Mucosa of rectum (tissue), 2 donors: Measurements from ENCODE around the gene TBC1D22A.

ENCODE experiments used
- H3K27ac ChIP-seq, 2 donors: one replicate each; pipeline ENCODE4 v1.7.0; 2013; ENCODE audit warnings: inconsistent platforms in 2 of 2, low read depth in 2 of 2, low read length in 2 of 2
- H3K27me3 ChIP-seq, 2 donors: one replicate each; pipeline ENCODE4 v1.7.0; 2013; ENCODE audit warnings: low read length in 2 of 2; ENCODE audit not compliant: control insufficient read depth in 2 of 2, insufficient read depth in 2 of 2
- H3K36me3 ChIP-seq, 2 donors: one replicate each; pipeline ENCODE4 v1.7.0; 2013; ENCODE audit warnings: low read length in 2 of 2; ENCODE audit not compliant: control insufficient read depth in 2 of 2, insufficient read depth in 2 of 2
- H3K4me1 ChIP-seq, 2 donors: one replicate each; pipeline ENCODE4 v1.7.0; 2013; ENCODE audit warnings: low read length in 2 of 2, mild to moderate bottlenecking in 1 of 2; ENCODE audit not compliant: control insufficient read depth in 2 of 2, insufficient read depth in 2 of 2
- H3K4me3 ChIP-seq, 2 donors: one replicate each; pipeline ENCODE4 v1.7.0; 2013; ENCODE audit warnings: low read length in 2 of 2
- H3K9ac ChIP-seq, 2 donors: one replicate each; pipeline ENCODE4 v1.7.0; 2013; ENCODE audit warnings: low read length in 2 of 2, low read depth in 1 of 2, mild to moderate bottlenecking in 1 of 2
- H3K9me3 ChIP-seq, 2 donors: one replicate each; pipeline ENCODE4 v1.7.0; 2013; ENCODE audit warnings: low read length in 2 of 2; ENCODE audit not compliant: control insufficient read depth in 2 of 2
- donor health status: healthy.
- donor health status: Normal muscosa, but diverticular disease.

TBC1D22A gene

GRCh38 chr22:47205081-47205491 is 442.6 kb downstream of the TBC1D22A start:
- Histone ChIP-seq H3K27me3 (no peaks in the 10 kb centered on the region), H3K36me3 (no peaks in the 10 kb centered on the region), H3K4me1 (no peaks in the 10 kb centered on the region), H3K4me3 (no peak overlapping the region), H3K9me3 (no peaks in the 10 kb centered on the region), H3K9ac (no peak overlapping the region), H3K27ac (no peak overlapping the region)

DNA sequence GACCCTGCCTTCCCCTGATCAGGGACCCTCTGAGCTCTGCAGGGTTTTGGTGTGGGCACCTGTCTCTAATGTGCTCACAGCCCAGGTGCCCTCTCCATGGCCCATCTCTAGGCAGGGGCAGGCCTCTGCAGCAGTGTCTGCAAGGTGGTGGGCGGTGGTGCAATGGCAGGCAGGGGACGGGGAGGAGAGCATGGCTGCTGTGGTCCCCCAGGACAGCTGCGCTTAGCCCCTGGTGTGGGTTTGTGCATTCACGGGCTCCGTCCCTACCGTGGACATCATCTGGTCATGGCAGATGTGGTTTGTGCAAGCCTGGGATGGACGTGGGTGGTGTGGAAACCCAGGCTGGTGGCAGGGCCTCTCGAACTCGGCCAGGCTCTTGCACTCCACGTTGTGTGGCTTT is 443.1 kb downstream of the TBC1D22A start:
- no peaks in the 10 kb centered on the region for H3K27me3 ChIP-seq
- H3K36me3 ChIP-seq, result no peaks in the 10 kb centered on the region
- H3K9ac ChIP-seq, result no peak overlapping the region
- no peaks in the 10 kb centered on the region for H3K9me3 ChIP-seq
- H3K27ac ChIP-seq, result no peak overlapping the region
- no peaks in the 10 kb centered on the region for H3K4me1 ChIP-seq
- no peak overlapping the region for H3K4me3 ChIP-seq

GRCh38 chr22:47206164-47206563 is 443.7 kb downstream of the TBC1D22A start:
- Histone ChIP-seq H3K9me3 (no peaks in the 10 kb centered on the region), H3K27me3 (no peaks in the 10 kb centered on the region), H3K9ac (no peak overlapping the region), H3K36me3 (no peaks in the 10 kb centered on the region), H3K4me1 (no peaks in the 10 kb centered on the region), H3K4me3 (no peak overlapping the region), H3K27ac (no peak overlapping the region)

- no peak overlapping the region for H3K4me3 ChIP-seq
- no peak overlapping the region for H3K9ac ChIP-seq
- no peaks in the 10 kb centered on the region for H3K9me3 ChIP-seq
- H3K27ac ChIP-seq, result no peak overlapping the region
- no peaks in the 10 kb centered on the region for H3K4me1 ChIP-seq
- no peaks in the 10 kb centered on the region for H3K36me3 ChIP-seq
- H3K27me3 ChIP-seq, result no peaks in the 10 kb centered on the region
Measured at GRCh38 chr22:47206666-47207218, 444.3 kb downstream of the TBC1D22A start.

GRCh38 chr22:47207387-47207786 is 444.9 kb downstream of the TBC1D22A start:
- Histone ChIP-seq H3K36me3 (no peaks in the 10 kb centered on the region), H3K4me3 (no peak overlapping the region), H3K27me3 (no peaks in the 10 kb centered on the region), H3K9ac (no peak overlapping the region), H3K4me1 (no peaks in the 10 kb centered on the region), H3K27ac (no peak overlapping the region), H3K9me3 (no peaks in the 10 kb centered on the region)

GRCh38 chr22:47207846-47208554 is 445.6 kb downstream of the TBC1D22A start:
- Histone ChIP-seq H3K27me3 (no peaks in the 10 kb centered on the region), H3K36me3 (no peaks in the 10 kb centered on the region), H3K27ac (no peak overlapping the region), H3K9ac (no peak overlapping the region), H3K4me1 (no peaks in the 10 kb centered on the region), H3K9me3 (no peaks in the 10 kb centered on the region), H3K4me3 (no peak overlapping the region)

DNA sequence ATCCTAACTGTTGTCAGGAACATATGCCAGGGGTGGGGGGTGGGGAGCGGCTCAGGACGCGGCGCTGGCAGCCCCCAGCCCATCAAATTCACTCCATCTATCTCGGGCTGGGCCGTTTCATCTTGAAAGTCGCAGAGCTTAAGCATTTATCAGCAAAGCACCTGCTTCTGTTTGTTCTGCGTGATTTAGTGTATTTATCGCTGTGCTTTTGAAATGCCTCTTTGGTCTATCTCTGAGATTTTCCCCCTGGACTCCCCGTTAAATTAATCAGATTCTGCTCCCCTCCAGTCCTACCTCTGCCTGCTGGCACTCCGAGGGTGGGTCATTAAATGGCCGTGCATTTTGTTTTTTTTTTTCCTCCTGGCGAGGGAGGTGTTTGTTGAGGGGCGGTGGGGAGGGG is 446.2 kb downstream of the TBC1D22A start:
- Histone ChIP-seq H3K27me3 (no peaks in the 10 kb centered on the region), H3K4me3 (no peak overlapping the region), H3K27ac (no peak overlapping the region), H3K9me3 (no peaks in the 10 kb centered on the region), H3K4me1 (no peaks in the 10 kb centered on the region), H3K9ac (no peak overlapping the region), H3K36me3 (no peaks in the 10 kb centered on the region)

DNA sequence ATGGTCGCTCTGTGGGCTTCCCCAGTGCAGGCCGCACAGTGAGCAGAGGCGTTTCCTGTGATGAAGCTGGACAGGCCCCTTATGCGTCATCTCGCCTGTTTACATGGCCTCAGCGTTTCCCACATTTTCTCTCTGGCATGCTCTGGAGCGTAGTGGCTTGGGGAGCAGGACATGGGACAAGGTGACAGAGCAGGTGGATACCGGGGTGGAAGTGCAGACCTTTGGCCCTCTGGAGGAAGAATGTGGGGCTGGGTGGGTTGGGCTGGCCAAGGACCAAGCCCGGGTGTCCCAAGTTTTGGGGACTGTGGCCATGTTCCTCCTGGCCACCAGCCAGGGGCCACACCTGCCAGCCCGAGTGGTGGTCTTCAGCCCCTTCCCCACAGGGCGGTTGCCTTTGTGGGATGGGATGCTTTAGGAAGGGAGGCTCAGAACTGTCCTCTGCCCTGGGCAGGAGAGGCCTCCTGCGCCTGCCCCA is 446.6 kb downstream of the TBC1D22A start:
- Histone ChIP-seq H3K4me1 (no peaks in the 10 kb centered on the region), H3K9ac (no peak overlapping the region), H3K4me3 (no peak overlapping the region), H3K36me3 (no peaks in the 10 kb centered on the region), H3K9me3 (no peaks in the 10 kb centered on the region), H3K27ac (no peak overlapping the region), H3K27me3 (no peaks in the 10 kb centered on the region)

DNA sequence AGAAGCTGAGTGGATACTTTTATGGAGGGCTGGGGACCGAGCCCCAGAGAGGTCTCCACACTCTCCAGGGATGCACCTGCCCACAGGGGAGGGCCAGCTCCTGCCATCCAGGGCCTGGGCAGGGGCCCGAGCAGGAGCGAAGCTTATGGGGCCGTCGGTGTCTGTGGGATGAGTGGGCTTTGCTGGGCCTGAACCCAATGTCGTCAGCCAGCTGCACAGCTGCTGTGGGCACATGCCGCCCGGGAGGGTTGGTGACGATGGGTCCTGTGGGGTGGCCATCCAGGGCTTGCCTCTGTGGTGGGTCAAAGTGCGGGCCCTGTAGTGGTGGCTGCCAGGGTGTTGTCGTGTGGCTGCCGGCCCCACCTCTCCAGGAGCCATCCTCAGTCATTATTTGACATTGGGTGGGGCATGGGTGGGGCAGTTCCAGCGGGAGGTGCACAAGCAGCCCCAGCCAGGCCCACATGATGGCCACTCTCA is 447.1 kb downstream of the TBC1D22A start:
- Histone ChIP-seq H3K36me3 (no peaks in the 10 kb centered on the region), H3K9me3 (no peaks in the 10 kb centered on the region), H3K4me3 (no peak overlapping the region), H3K4me1 (no peaks in the 10 kb centered on the region), H3K9ac (no peak overlapping the region), H3K27me3 (no peaks in the 10 kb centered on the region), H3K27ac (no peak overlapping the region)

DNA sequence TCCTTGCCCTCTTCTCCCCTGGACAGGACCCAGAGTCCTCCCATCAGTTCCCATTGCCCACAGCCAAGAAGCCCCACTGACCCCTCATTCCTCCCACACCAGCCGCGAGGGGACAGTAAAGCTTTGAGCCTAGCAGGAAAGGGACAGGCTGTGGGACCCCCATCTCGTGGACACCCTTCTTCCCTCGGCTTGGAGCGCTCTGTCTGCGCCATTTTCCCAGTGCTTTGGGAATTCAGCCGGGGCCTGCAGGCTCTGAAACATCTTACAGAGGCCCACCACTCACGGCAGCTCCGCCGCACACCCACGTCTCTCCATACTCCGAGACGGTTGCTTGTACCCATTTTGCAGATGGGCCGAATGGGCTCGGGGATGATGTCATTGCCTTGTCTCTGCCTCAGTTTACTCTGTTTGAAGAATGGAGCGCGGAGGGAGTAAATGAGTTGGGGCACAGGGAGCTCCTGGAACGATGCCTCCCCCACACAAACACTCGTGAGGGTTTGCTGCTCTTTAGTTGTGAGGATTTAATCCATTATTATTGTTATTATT is 447.7 kb downstream of the TBC1D22A start:
- Histone ChIP-seq H3K9ac (no peak overlapping the region), H3K4me3 (no peak overlapping the region), H3K27ac (no peak overlapping the region), H3K4me1 (no peaks in the 10 kb centered on the region), H3K36me3 (no peaks in the 10 kb centered on the region), H3K27me3 (no peaks in the 10 kb centered on the region), H3K9me3 (no peaks in the 10 kb centered on the region)
